H1 (cell line): ENCODE data around the gene FAM111A. TPM values are rescaled to one million over a fixed set of nuclear protein-coding genes. Genes with fewer than 3 reads are reported as not detected.

Source experiments
- polyA plus RNA-seq, 7 experiments: library from polyadenylated mRNA; depleted of rRNA in 3 of 7; stranded (reverse) in 5 of 7; unstranded in 2 of 7; fragments of >200 nt in 5 of 7; fragments of 200-250 nt in 2 of 7; gene quantifications; 1 replicate in 5 of 7; 2 replicates in 1 of 7; 4 replicates in 1 of 7; pipeline versions ENCODE4 v1.2.1 to v1.2.3, GENCODE V29; 2011 to 2013; ENCODE audit warnings: missing spikeins in 2 of 7, mixed read lengths in 2 of 7
- total RNA-seq: library from RNA; stranded (reverse); fragmentation: NEBNext Ultra II Directional; extraction: Animal tissue kit (Norgen Biotek cat#: 25700); gene quantifications from 2 replicates; pipeline ENCODE4 v1.2.1, GENCODE V29; 2021
- TF ChIP-seq, protein P1 (sequence below): fragments of 300-600 bp; sonication (generic); IDR thresholded peaks from 2 replicates; pipeline ENCODE4 v1.7.1; 2012; ENCODE audit warnings: low read length, moderate library complexity, mild to moderate bottlenecking, inconsistent platforms; ENCODE audit not compliant: insufficient replicate concordance

The FAM111A gene
- total and polyA plus RNA-seq, 2 of the 8 experiments (the other 6 are each of a cell fraction or from before 2014, with no cell fraction given) = 10.2 to 29.9 TPM

DNA sequence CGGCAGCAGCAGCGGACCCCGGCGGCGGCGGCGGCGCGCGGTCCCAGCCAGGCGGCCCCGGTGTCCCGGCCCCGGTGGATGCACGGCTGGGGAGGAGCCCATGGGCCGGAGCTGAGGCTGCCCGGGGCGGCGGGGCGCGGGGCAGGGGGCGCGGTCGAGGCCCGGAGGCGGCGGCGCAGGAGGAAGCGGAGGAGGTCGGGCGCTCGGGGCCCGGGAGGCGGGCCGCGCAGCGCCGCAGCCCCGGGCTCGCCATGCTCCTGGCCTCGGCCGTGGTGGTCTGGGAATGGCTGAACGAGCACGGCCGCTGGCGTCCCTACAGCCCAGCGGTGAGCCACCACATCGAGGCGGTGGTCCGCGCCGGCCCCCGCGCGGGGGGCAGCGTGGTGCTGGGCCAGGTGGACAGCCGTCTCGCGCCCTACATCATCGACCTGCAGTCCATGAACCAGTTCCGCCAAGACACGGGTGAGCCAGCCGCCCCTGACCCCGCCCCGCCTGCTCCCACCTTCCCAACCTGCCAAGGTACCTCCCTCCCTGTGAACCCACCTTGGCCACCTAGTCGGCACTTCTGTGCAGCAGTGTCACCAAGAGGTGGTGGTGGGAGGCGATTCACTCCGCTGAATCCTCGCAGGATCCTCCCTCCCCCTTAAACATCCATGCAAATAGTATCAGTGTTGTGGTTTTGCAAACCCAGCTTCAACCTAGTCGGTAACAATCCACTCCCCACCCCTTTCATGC is 29.9 kb downstream of the FAM111A start (continued):
- TF ChIP-seq, protein P1, sequence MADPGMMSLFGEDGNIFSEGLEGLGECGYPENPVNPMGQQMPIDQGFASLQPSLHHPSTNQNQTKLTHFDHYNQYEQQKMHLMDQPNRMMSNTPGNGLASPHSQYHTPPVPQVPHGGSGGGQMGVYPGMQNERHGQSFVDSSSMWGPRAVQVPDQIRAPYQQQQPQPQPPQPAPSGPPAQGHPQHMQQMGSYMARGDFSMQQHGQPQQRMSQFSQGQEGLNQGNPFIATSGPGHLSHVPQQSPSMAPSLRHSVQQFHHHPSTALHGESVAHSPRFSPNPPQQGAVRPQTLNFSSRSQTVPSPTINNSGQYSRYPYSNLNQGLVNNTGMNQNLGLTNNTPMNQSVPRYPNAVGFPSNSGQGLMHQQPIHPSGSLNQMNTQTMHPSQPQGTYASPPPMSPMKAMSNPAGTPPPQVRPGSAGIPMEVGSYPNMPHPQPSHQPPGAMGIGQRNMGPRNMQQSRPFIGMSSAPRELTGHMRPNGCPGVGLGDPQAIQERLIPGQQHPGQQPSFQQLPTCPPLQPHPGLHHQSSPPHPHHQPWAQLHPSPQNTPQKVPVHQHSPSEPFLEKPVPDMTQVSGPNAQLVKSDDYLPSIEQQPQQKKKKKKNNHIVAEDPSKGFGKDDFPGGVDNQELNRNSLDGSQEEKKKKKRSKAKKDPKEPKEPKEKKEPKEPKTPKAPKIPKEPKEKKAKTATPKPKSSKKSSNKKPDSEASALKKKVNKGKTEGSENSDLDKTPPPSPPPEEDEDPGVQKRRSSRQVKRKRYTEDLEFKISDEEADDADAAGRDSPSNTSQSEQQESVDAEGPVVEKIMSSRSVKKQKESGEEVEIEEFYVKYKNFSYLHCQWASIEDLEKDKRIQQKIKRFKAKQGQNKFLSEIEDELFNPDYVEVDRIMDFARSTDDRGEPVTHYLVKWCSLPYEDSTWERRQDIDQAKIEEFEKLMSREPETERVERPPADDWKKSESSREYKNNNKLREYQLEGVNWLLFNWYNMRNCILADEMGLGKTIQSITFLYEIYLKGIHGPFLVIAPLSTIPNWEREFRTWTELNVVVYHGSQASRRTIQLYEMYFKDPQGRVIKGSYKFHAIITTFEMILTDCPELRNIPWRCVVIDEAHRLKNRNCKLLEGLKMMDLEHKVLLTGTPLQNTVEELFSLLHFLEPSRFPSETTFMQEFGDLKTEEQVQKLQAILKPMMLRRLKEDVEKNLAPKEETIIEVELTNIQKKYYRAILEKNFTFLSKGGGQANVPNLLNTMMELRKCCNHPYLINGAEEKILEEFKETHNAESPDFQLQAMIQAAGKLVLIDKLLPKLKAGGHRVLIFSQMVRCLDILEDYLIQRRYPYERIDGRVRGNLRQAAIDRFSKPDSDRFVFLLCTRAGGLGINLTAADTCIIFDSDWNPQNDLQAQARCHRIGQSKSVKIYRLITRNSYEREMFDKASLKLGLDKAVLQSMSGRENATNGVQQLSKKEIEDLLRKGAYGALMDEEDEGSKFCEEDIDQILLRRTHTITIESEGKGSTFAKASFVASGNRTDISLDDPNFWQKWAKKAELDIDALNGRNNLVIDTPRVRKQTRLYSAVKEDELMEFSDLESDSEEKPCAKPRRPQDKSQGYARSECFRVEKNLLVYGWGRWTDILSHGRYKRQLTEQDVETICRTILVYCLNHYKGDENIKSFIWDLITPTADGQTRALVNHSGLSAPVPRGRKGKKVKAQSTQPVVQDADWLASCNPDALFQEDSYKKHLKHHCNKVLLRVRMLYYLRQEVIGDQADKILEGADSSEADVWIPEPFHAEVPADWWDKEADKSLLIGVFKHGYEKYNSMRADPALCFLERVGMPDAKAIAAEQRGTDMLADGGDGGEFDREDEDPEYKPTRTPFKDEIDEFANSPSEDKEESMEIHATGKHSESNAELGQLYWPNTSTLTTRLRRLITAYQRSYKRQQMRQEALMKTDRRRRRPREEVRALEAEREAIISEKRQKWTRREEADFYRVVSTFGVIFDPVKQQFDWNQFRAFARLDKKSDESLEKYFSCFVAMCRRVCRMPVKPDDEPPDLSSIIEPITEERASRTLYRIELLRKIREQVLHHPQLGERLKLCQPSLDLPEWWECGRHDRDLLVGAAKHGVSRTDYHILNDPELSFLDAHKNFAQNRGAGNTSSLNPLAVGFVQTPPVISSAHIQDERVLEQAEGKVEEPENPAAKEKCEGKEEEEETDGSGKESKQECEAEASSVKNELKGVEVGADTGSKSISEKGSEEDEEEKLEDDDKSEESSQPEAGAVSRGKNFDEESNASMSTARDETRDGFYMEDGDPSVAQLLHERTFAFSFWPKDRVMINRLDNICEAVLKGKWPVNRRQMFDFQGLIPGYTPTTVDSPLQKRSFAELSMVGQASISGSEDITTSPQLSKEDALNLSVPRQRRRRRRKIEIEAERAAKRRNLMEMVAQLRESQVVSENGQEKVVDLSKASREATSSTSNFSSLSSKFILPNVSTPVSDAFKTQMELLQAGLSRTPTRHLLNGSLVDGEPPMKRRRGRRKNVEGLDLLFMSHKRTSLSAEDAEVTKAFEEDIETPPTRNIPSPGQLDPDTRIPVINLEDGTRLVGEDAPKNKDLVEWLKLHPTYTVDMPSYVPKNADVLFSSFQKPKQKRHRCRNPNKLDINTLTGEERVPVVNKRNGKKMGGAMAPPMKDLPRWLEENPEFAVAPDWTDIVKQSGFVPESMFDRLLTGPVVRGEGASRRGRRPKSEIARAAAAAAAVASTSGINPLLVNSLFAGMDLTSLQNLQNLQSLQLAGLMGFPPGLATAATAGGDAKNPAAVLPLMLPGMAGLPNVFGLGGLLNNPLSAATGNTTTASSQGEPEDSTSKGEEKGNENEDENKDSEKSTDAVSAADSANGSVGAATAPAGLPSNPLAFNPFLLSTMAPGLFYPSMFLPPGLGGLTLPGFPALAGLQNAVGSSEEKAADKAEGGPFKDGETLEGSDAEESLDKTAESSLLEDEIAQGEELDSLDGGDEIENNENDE = no peak
- TF ChIP-seq, all 59 proteins: peak for 3
